HG03060 (cell line): ENCODE data around the gene UNC79.

Experiments used
- ATAC-seq: cut with Tn5 transposase; IDR thresholded peaks from one replicate; pipeline ENCODE4 v1.9.1; 2021; ENCODE audit warnings: low read depth, moderate number of reproducible peaks; ENCODE audit not compliant: unreplicated experiment

The UNC79 gene

DNA sequence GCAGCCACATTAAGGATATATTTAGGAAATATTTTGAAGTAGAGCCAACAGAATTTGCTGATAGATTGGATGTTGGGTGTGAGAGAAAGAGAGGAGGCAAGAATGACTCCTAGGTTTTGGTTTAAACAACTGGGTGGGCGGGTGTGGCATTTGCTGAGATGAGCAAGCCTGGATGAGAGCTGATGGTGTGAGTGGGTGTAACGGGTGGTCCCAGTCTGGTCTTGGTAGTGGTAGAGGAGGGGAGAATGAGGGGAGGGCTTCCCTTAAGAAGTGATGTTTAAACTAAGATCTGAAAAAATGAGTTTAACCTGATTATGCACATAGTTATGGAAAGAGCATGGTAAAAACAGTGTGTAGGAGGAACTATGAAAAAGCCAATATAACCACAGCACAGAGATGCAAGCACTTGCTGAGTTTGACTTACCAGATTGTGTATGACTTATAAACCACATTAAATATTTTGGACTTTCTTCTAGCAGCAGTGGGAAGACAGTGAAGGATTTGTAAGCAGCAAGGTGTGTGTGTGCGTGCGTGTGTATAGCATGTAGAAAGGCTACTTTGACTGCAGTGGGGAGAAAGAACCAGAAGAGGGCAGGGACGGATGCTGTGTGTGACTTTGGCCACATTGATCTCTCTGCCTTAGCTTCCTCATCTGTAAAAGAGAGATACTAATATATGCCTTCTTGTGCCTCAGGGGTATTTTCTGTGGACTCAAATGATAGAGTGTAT lies 217.9 kb downstream of the UNC79 start:
- ATAC-seq, result no peak

DNA sequence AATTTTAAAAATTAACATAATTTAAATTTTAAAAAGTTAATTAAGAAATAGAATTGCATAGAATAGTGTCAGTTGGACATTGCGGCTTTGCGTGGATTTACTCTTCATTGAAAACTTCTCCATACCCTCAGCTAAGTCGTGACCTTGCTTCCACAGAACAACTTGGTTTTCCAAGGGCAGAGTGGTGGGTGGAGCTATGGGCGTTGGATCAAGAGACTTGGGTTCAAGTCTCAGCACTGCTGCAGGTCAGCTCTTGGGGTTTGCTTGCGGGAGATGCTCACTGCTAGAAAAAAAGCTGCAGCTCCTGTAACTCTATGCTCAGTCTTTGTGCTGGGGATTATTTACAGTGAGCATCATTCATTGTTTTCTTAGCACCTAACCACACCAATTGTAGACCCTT lies 223.9 kb downstream of the UNC79 start:
- ATAC-seq, result no peak

GRCh38 chr14:93655078-93655750 lies 224.5 kb downstream of the UNC79 start:
- ATAC-seq, result no peak

DNA sequence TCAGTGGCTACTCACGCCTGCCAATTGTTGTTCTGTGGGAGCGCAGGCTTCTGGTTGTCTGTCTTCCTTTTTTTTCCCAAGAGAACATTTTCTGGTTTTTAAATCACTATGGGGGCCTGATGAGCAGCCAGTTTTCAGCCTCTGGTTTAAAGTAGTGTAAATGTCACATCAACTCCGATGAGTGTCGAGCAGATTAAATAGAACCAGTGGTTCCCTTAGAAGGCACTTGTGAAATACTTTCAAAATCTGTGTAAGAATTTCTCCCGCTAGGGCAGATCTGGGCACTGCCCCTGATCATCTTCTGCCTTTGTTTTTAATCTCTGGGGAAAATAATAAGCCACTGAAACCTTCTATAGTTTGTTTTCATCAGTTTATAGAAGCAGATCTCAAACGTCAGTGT lies 227.1 kb downstream of the UNC79 start:
- ATAC-seq, result no peak

- no peak for ATAC-seq
Measured at GRCh38 chr14:93663317-93663716, 232.6 kb downstream of the UNC79 start.

GRCh38 chr14:93665169-93665568 lies 234.4 kb downstream of the UNC79 start:
- no peak for ATAC-seq

- no peak for ATAC-seq
Measured at GRCh38 chr14:93669632-93670031, 238.9 kb downstream of the UNC79 start.

- no peak for ATAC-seq
Measured at GRCh38 chr14:93674343-93674742, 243.6 kb downstream of the UNC79 start.

DNA sequence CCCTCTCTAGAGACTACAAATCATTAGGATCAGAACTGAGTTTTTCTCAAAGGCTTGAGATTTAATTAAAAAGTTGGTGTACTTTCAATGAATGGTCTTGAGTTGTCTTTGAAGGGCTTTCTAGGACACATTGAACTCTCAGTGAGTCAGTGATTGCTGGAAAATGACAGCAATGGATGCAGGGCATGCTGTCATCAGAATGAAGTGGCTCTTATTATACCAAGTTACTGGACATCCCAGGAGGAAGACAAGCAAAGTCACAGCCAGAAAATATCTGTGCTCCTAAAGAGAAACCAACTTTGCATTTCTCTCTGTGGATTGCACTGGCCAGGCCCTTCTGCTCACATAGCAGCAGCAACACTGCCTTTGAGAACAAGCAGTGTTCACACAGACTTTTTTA lies 244.9 kb downstream of the UNC79 start:
- no peak for ATAC-seq

DNA sequence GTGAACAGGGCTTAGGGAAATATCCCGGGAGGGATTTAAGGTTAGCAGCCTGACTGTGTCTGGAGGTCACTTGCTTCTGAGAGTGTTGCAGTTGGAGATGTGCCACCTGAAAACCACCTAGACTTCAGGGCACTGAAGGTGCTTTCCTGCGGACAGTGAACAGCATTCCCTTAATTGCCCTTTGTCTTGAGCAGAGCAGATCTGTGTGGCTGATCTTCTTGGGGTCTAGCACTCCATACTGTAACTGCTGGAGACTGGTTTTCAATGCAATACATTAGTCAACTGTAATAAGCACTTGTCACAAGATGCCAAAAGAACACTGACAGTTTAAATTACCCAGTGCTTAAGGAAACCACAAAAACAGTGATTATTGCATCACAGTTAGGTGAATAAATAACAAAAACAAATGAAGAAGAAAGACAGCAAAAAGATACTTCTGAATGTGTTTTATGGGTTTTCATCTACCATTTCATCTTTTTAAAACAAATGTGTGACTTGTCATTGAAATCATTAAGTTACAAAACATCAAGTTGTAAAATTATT lies 245.7 kb downstream of the UNC79 start:
- no peak for ATAC-seq

DNA sequence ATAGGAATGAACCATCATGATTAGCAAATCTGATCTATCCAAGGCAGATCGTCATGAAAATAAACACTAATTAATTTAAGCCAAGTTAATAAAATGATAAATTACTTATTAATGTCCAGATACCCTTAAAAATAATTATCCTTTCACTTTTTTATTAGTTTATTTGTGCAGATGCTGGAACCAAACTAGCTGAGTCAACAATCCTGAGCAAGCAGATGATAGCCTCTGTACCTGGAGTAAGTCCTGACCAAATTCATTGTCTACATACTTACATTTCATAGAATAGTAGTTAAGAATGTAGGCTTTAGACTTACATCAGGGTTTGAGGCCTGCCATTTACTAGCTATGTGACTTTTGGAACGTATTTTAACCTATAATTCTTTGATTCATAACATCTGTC lies 251.7 kb downstream of the UNC79 start:
- ATAC-seq, result no peak

DNA sequence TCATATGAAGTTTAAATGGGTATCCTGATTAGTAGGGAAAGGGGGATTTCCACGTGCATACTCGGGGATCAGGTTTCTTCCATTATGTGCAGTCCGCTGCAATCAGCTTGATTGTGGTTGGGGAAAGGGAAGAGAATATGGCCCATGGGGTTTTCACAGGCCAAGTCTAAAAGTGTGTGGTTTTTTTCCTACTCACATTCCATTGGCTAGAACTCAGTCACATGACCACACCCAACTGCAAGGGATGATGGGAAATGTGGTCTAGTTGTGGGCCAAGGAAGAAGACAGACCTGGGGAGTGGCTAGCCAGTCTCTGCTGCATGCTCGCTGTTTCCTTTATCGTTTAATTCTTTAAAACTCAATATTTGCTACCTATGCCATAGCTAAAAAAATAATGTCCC lies 252.5 kb downstream of the UNC79 start:
- ATAC-seq, result no peak

DNA sequence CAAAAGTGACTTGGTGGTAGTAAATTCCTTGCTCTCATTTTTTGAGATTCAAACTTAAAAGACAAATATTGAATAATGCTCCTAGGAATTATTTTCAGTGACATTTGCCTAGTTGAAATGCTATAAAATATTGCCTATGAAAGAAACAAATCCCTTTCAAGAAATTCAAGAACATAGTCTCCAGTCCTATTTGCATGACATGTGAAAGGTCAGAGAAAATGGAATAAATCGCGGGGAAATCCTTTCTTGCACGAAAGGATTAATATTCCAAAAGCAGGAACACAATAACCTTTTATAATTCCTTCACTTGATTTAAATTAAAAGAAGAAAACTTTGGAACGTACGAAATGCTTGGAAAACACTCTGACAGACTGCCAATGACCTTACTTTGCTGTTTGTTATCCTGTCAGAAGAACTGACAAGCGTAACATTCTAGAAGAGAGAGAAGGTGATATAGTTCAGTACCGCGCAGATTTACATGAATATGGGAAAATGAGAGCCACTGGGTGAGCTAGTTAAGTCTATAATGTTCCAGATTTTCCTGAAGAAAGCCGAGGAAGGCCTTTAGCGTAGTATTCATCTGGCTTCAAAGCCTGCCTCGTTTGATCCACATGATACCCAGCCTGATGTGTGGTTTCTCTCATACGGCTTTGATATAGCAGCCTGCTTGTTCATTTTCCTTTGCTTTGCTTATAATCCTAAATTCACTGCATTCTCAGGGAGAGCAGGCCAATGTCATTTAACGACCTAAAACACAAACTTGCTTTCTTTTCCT lies 254.6 kb downstream of the UNC79 start:
- ATAC-seq, result no peak

DNA sequence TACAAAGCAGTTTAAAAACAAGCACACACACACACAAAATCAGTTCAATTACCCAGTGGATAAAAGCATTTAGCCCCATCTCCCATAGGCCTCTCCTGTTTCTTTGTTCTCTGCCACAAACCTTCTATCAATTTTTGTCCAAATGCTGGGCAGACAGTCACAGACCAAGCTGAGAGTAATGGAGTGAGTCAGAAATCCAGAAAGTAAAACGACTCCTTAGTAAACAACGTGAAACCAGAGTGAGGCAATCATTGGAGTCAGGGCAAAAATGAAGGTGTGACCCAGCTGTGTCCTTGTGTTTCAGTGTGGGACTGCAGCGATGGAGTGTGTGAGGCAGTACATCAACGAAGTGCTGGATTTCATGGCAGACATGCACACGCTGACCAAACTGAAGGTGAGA lies 255.5 kb downstream of the UNC79 start:
- ATAC-seq, result no peak

DNA sequence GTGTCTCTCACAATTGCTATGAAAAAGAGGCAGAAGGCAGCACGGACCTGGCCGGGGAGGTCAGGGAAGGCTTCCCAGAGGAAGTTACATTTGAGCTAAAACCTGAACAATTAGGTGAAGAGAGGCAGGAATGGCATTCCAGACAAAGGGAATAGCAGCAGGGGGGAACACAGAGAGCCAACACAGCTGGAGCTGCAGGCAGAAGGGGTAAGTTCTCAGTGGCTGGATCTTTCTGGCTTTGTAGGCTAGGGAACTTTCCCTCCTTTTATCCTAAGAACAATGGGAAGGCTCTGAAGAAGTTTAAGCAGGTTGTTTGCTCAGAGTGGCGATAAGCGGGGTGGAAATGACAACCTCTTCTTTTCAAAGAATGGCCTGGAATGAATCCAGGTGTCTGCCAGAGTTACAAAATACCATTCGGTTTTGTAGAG lies 257.5 kb downstream of the UNC79 start:
- no peak for ATAC-seq

DNA sequence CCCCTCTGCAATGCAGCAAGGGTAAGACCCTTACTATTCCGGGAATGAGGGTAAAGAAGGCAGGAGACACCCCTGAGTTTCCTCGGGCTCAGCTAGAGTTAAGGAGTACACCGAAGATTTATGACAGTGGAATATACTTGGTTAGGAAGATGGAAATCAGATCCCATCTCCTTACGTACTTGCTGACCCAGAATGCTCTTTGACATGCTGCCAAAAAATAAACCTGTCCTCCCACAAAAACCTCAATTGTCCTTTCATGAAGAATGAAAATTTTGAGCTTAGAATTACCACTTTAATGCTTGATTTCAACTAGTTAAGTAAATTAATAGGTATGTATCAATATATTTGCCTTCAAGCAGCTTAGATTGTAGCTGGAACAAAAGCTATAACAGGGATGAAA lies 258.1 kb downstream of the UNC79 start:
- ATAC-seq, result no peak

DNA sequence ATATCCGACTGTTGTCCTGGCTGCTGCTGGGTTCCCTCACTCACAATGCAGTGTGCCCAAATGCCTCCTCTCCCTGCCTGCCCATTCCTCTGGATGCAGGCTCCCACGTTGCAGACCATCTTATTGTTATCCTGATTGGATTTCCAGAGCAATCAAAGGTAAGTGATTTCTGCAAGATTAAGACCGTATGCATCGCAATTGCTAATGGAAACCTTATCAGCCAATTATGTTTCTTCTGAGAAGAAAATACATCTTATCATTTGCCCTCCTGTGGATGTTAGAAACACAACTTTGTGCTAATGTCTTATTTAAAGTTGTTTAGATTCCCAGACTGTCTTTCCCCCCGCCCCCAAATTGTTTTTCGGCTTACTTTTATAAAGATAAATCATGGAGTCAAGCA lies 259.4 kb downstream of the UNC79 start:
- no peak for ATAC-seq

DNA sequence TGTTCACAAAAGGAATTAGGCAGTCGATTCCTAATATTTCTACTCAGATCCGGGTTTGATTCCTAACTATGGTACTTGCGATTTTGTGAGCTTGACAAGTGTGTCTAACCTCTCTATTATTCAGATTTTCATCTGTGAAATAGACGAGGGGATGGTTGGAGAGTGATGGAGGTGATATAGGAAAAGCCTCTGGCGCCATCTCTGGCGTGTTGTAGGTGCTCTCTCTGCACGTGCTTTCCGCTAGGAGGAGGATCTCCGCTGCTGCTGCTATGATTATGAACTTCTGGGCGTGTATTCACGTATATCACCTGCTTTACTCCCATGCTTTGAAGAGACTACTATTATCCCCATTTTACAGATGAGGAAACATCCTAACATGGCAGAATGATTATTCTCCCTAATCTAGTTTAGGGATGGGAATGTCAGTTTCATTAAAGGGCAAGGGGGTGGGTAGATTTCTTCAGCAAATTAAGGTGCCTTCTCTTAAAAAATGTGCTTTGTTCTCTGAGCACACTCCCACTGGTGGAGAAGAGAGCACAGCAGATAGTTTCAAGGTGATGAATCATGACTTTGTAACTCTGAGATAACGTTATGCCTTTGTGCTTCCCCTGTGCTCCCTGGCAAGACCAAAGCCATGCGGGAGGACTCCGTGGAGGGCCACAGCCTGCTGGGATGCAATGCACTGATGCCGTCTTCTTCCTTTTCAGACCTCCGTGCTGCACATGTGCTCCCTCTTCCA lies 260.5 kb downstream of the UNC79 start:
- no peak for ATAC-seq

- ATAC-seq, result no peak
Measured at GRCh38 chr14:93693914-93694313, 263.2 kb downstream of the UNC79 start.

GRCh38 chr14:93700928-93701327 lies 270.2 kb downstream of the UNC79 start:
- ATAC-seq, result no peak

DNA sequence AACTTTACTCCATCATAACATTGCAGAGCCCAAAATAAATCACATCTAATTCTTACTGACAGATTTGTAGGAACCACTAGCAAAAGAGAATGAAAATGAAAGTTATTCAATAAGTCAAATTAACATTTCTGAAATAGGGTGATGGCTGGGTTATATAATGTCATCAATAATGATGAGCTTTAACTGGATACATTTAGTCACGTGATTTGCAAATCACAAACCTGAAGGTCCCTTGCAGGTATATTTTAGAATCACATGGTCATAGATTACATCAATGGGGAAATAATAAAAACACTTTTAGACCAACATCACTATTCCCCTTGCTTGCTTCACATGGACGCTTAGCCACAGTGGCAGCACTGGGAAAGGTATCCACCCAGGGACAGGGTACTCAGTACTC lies 270.8 kb downstream of the UNC79 start:
- no peak for ATAC-seq
